ENCODE results near the gene PLEKHM2.

PLEKHM2 gene

DNA sequence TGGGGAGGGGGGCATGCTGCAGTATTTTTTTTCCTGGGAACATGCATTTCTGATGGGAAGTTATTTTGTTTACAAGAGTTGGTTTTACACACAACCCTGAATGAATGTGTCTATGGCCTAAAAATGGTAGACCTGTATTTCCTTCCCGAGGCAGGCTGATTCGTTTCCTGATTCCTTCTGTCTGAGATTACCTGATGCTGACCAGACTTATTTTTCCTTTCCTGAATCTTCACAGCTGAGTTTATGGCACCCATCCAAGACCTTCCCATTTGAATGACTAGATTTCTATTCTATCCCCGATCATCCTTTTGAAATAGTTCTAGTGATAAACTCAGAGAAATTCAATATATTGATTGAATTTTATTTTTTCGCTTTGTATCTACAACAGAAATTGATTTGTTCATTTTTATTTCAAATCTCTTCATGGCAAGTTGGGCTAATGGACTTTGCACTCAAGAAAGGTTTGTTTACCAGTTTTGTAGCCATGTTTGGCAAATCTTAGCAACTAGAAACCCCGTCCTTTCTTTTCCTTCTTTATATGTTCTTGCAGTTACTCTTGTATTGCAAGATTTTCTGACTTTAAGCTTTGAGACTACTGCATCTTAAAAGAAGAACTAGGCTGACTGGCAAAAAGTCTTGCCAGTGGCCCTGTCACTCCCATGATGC lies 15.9 kb upstream of the PLEKHM2 start:
- no peak for DNase-seq
- H3K27ac ChIP-seq: no peak overlapping the region
- H3K4me1 ChIP-seq: no peaks in the 10 kb centered on the region
- H3K9me3 ChIP-seq: no peaks in the 10 kb centered on the region
- no peak for TF ChIP-seq CTCF (IDR thresholded peaks at IDR 0.05)
- H3K4me3 ChIP-seq: no peak overlapping the region
- intact Hi-C loops (cut with DNase I; ENCODE audit: low total_unique reads): no loop called here
- no peaks in the 10 kb centered on the region for H3K27me3 ChIP-seq
- H3K36me3 ChIP-seq: peaks cover 0 to 5% (median 0%) of the 10 kb centered on the region in 3 donors

GRCh38 chr1:15669074-15669473 lies 15.0 kb upstream of the PLEKHM2 start:
- TF ChIP-seq CTCF (IDR thresholded peaks at IDR 0.05): no peak
- Histone ChIP-seq H3K9me3 (no peaks in the 10 kb centered on the region), H3K27ac (no peak overlapping the region), H3K36me3 (peaks cover 0 to 3% (median 0%) of the 10 kb centered on the region in 3 donors), H3K27me3 (no peaks in the 10 kb centered on the region), H3K4me3 (no peak overlapping the region), H3K4me1 (no peaks in the 10 kb centered on the region)
- DNase-seq: no peak
- intact Hi-C loops (cut with DNase I; ENCODE audit: low total_unique reads): no loop called here

DNA sequence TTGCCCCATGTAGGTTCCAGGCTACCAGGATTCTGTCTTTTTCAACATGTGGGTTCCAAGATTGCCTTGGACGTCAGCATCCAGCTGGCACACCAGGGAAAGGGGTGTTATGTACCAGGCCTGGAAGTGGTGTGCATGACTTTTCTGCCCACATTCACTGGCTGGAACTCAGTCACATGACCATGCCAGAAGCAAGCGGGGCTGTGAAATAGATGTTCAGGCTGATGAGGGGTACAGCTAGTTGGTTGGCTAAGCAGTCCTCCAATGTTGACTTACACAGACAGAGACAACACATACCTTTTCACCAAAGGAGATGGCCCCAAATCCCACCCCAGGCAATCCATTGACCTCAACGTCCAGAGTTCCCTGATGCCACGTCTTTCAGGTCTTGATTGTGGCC lies 14.3 kb upstream of the PLEKHM2 start:
- Histone ChIP-seq H3K4me3 (no peak overlapping the region), H3K27ac (no peak overlapping the region), H3K27me3 (no peaks in the 10 kb centered on the region), H3K9me3 (no peaks in the 10 kb centered on the region), H3K36me3 (no peaks in the 10 kb centered on the region), H3K4me1 (no peaks in the 10 kb centered on the region)
- no peak for TF ChIP-seq CTCF (IDR thresholded peaks at IDR 0.05)
- intact Hi-C loops (cut with DNase I; ENCODE audit: low total_unique reads): no loop called here
- DNase-seq: no peak

- Histone ChIP-seq H3K36me3 (no peaks in the 10 kb centered on the region), H3K27ac (no peak overlapping the region), H3K4me3 (no peak overlapping the region), H3K9me3 (no peaks in the 10 kb centered on the region), H3K27me3 (no peaks in the 10 kb centered on the region), H3K4me1 (no peaks in the 10 kb centered on the region)
- DNase-seq: no peak
- intact Hi-C loops (cut with DNase I; ENCODE audit: low total_unique reads): no loop called here
- no peak for TF ChIP-seq CTCF (IDR thresholded peaks at IDR 0.05)
Measured at GRCh38 chr1:15671430-15671829, 12.7 kb upstream of the PLEKHM2 start.

GRCh38 chr1:15674386-15675159 lies 9.5 kb upstream of the PLEKHM2 start:
- Histone ChIP-seq H3K4me1 (no peaks in the 10 kb centered on the region), H3K27me3 (no peaks in the 10 kb centered on the region), H3K27ac (no peak overlapping the region), H3K9me3 (no peaks in the 10 kb centered on the region), H3K4me3 (no peak overlapping the region), H3K36me3 (no peaks in the 10 kb centered on the region)
- TF ChIP-seq CTCF (IDR thresholded peaks at IDR 0.05): no peak
- intact Hi-C loops (cut with DNase I; ENCODE audit: low total_unique reads): no loop called here
- no peak for DNase-seq
